ENCODE data around the gene ERG.

ERG gene, protein sequence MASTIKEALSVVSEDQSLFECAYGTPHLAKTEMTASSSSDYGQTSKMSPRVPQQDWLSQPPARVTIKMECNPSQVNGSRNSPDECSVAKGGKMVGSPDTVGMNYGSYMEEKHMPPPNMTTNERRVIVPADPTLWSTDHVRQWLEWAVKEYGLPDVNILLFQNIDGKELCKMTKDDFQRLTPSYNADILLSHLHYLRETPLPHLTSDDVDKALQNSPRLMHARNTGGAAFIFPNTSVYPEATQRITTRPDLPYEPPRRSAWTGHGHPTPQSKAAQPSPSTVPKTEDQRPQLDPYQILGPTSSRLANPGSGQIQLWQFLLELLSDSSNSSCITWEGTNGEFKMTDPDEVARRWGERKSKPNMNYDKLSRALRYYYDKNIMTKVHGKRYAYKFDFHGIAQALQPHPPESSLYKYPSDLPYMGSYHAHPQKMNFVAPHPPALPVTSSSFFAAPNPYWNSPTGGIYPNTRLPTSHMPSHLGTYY

DNA sequence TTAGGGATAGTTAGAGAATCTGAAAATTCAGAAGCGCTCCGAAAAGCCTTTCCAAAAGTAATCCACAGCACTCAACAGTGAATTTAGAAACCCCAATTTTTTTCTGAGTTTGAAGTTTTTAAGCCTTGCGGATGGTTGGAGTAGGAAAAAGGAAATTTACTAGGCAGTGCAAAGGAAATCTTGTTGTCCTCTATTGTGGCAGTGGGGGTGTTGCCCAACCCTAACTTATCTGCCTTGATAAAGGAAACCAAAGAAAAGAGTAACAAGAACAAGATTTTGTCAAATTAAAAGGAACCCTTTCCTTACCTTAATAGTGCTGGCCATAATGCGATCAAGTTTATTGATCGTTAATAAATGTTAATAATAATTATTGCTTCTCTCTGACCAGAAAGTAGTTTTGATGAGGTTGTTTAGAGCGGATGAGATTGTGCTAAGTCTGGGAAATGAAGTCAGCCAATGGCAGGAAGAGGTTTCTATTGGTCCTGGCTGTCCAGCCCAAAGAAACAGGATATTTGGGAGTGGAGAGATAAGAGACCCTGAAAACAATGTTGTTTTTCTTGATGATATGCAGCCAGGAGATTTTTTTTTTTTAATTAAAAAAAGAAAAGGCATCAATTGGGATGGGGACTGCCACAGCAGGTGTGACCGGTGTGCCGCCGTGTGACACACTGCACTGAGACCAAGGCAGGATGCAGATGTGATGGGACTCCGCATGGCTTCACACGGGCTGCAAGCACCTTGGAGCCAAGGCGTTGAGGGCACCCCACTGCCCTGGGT, at the start of gene ERG:
Gene ERG (minus strand): TSS at position 421 of the 777 bp plus-strand sequence. CDS start 97 bp downstream, at position 324.
- no peak for DNase-seq

DNA sequence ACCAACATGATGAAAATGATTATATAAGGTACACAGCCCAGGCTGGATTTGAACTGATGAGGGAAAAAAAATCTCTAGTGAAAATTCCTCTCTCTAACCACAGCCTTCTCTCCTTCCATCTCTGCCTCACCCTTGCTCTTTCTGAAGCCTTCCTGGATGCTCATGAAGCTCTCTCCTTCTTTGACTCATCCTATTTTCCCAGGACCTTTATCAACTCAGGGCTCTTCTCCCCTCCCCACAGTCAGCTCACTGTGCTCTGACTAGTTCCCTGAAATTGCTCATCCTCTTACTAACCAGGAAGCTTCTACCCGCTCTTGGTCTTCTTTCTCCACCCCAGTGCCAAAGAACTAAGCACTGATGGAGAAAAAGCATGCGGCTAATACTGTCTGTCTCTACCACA, 46.4 kb upstream of the ERG start:
- DNase-seq: peak; percentile 5 to 19 (median 17)

DNA sequence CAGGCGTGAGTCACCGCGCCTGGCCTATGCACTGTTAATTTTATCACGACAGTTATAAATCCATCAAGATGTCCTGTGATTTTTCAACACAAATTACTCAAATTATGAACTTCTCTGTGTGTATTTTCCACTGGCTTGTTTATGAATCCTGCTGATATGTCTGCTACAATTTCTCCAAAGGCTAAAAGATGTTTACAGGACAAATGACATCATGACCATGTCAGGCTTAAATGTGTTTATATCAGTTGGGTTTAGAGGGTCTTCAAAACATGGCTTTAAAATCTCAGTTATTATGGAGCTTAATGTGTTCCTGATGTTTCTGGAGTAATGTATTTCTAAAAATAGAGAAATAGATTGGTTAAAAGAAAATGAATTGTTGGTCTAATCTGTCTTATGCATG, 44.0 kb upstream of the ERG start:
- DNase-seq: no peak

DNA sequence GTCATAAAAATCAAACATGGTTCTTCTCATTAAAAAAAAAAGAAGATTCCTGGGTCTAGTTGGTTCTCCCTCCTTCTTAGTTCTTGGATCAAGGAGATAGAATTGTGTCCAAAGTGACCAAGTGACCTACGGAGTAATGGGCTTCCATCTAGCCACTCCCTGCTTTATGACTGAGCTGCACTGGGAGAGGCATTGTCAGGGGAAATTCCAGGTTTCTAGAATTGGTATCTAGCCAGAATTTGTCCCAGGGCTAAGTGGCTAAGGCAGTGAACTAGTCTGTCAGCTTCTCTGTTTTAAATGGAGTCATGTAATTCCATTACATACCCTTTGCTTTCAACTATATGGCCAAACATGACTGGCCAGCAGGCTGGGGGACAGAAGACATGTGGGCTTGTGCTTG, 40.1 kb upstream of the ERG start:
- DNase-seq: peak; percentile 20 to 52 (median 31)

DNA sequence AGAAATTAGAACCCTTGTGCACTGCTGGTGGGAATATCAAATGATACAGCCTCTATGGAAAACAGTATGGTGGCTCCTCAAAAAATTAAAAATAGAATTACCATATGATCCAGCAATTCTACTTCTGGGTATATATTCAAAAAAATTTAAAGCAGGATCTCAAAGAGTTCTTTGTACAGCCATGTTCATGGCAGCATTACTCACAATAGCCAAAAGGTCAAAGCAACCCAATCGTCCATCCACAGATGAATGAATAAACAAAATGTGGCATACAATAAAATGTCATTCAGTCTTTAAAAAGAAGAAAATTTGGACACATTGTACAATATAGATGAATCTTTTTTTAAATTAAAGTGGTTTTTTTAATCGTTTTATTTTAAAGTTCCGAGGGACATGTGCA, 36.3 kb upstream of the ERG start:
- no peak for DNase-seq

DNA sequence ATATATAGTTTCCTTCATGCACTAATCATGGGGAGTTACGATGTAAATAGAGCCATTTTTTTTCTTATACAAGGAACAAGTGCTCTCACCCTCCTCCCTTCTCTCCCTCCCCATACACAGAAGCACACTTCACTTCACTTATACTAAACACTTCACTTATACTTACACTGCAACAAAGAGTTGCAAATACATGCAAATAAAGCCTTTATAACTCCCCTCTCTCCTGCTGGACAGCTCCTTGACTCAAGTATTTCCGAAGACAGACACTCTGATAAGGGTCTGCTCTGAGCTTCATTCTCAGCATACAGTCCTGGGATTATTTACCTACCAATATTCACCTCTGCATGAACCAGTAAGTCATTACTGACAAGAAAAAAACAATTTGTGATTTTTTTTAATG, 35.6 kb upstream of the ERG start:
- no peak for DNase-seq

DNA sequence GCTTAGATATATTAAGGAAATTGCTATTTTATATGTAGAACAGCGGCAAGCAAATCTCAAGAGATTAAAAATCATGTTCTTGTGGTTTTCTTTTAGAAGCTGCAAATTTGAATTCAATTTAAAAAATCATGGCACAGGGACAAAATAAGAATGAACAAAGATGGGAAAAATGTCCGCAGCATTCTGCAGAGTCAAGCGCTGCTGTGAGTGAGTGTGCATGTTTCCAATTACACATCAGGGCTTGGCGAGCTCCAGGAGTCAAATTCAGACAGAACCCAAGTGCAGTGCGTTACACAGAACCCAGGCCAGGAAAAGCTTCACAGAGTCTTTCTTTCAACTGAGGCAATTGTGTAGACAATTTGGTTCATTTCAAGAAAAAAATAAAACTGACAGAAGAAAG, 33.3 kb upstream of the ERG start:
- no peak for DNase-seq

DNA sequence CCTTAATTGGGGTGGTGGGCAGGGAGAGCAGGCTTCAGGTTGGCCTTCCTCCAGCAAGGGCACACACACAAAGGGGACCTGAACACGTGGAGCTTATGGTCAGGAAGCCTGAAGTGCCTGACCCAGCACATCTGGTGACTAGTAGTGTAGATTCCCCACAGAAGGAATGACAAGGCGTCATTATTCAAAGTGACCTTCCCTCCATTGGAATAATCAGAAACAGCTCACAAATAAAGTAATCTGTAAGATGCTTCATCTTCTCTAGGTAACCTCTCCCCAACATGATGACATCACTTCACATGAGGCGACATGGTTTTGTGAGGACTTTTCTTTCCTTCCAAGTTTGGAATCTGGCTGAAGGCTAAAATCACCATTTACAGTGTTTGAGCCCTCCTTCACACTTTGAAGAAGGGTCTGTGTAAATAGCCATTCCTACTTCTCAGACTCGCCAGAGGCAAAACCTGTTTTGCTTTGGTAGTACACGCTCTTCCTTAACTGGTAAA, 32.8 kb upstream of the ERG start:
- DNase-seq: no peak

DNA sequence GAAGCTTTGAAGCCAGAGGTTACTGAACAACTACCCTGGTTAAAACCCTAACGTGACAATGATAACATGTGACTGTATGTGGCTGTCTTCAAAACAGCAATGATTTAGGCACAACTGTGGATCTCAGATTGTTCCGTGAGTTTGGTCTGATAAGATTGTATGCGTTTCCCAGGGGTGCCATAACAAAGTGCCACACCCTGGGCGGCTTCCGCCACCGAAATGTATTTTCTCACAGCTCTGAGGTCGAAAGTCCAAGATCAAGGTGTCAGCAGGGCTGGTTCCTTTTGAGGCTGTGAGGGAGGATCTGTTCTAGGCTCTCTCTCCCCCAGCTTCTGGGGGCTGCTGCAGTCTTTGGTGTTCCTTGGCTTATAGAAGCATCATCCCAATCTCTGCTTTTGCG, 29.5 kb upstream of the ERG start:
- DNase-seq: no peak

DNA sequence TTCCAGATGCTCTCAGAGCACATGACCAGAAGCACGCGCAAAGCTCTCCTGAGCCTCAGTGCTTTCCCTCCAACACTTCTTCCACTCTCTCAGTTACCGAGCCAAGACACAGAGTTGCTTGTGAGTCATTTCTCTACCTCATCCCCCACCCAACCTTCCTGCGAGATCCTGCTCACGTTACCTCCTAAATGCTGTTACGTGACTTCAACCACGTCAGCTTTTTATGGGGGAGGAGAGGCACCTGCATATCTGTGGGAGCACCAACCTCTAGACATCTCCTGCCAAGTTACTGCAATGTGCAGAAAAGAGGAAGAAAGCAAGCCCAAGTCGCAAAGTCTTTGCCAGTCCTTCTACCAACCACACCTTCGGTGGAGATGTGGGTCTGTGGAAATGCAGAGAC, 27.2 kb upstream of the ERG start:
- DNase-seq: no peak

DNA sequence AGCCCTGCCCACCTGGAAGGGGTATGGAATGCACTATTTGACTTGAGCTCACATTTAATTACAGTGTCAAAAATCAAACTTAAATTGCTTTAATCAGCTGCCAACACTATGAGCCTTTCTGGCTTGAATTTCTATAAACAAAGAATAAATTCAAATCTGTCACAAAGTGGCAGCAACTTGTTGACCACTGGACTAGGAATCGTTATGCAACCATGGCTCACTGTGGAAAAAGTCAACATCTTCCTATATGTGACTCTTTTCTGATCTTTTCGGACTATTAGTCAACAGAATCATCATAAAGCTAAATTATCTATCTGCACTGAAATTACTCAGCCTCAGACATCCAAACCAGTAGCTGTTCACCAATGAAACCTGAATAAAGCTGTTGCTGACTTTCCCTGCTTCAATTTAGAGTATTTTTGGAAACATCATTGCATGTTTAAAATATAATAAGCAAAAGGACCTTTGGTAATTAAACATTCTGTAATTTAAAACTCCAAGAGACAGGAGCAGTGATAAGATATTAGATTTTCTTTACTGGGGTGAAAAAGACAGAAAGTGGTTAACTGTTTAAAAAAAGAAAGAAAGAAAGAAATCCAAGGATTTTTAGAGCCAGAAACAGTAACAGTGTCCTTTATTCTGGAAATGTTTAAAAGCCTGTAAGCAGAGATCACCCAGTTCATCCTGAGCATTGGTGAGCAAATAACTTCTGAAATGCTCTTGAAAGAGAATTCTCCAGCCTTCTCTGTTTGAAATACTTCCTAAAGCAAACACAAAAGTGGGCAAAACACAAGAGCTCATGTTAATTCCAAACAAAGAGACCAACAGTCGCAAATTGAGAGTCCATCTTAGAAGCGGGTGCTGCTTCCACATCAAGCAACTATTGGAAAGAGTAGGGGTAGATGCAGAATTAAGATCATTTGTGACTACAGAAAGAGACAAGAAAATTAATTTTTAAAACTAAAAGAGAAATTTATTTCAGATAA, 26.2 kb upstream of the ERG start:
- DNase-seq: no peak

DNA sequence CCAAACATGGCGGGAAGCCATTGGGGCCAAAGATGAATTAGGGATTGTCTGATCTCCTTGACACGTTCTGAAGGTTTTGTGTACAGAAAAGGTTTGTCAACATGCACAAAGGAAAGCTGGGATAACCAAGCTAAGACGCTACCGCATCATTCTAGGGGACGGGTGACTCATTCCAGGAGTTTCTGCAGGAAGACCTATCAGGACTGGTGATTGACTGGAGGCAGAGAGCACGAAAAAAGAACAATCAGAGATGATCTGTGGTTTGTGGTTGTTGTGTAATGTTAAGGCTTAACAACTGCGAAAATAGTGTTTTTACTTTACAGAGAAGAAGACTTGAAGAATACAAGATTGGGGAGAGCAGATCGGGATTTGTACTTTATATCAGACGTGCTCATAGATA, 22.2 kb upstream of the ERG start:
- DNase-seq: no peak

DNA sequence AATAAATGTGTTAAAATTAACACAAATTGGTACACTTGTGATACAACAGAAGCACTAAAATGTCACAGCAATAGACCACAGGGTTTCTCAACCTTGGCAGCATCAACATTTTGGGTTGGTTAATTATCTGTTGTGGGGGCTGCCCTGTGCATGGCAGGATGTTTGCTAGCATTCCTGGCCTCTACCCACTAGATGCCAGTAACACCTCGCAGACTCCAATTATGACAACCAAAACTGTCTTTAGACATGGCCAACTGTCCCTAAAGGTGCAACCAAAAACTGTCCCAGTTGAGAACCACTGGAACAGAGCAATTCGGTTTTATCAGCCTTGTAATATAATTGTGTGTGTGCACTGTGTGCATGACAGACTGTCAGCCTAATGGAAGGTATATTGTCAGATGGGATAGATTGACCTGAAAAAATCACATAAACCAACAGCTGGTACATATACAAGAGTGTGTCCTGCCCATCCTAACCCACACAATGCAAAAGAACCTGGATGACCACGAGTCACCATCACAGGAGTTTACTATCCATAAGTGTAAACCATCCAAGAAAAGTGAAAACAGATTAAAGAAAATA, 13.5 kb upstream of the ERG start:
- DNase-seq: no peak

DNA sequence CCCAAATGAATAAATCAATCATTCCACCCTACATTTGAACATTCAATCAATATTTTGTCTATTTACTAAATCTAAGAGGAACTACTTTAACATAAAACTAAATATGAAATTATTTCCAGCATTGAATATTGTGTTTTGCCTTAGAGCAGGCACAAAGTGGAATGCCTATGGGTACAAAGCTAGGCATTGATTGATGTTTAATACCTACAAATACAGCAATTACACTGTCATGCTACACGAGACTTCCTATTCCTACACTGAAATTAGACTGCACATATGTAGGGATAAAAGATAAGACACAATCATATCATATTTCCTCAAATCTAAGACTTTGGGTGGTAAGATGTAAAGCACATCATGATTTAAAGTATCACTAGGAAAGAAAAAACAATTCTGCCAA, 12.9 kb upstream of the ERG start:
- no peak for DNase-seq

DNA sequence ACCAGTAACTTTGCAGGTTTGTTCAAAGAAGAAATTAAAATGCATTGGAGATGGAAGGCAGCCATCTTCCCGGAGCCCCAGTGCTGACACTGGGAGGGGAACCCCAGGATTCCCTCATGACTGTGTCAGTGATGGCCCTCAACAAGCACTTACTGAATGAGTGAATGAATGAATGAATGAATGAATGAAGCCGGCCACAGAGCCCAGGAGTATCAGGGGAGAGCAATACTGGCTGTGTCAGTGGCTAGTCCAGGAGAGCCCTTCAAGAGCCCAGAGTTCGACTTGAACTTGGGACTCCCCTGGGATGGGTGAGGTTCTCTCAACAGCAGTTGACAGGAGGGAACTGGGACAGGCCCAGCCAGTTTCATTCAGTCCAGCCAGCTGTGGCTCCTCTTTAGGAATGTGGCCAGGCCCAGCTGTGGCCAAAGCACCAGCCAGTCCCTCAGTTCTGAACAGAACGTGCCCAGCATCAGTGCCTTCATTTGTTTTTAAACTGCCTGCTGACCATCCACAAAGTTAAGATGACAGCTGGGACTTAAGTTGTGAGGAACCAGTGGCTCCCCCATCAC, 9.2 kb upstream of the ERG start:
- DNase-seq: peak in 1 of 3 donors; percentile 20

DNA sequence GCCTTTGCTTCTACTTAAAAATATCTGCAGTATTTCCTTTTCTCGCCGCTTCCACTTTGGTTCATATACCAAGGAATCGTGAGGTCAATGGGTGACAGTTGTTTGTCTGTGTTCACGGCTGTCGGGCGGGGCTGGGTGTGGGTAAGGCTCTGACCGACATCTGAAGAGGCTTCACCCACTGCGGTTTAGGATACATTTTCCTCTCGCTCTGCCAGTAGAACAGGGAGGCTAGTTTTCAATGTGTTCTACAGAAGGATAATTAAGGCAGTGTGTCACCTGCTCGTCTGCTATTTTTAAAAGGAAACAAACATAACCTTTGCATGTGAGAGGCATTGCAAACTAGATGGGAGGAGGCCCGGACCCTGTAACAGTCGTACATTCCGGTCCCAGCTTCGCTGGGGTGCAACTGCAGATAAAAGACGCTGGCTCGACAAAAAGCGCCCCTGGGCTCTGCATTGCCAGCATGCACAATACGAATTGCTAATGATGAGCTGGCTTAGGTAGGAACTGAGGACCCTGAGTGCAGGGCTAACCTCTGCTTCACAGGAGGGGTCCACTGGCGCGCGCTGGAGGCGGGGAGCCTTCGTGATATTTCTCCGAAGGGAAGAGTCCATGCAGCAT, 8.5 kb upstream of the ERG start:
- peak; percentile 38 to 48 (median 46) for DNase-seq

DNA sequence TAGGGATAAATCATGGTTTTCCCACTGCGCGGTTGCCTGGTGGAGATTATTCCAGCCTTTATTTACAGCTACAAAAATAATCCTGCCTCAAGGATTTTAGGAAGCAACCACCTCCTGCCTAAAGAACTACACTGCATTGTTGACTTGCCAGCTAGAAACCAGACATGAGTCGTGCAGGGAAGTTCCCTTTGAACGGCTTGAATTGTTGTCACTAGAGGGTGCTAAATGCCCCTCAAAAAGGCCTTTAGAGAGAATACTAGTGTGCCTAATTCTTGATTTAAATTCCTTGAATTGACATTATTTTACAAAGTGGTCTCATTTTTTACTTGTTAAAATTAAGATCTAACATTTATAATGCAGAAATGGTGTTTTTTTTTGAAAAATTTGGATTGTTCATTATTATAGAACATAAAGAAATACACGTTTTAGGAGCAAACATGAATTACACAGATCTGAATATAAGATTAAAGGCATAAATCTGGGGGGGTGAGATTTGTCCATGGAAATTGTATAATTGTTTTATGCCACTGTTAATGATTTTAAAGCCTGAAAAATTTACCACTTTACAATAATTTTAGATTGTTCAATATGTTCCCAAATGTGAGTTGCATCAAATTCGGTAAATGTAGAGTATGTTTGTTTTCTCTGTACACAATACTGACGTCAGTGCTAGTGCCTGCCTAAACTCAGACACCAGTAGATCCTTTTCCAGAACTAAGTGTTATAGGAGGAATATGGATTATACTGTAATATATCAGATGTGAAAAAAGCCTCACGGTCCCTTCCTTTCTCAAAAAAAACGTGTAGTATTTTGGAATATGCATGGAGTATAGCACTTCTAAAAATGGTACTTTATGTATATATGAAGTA, 7.6 kb upstream of the ERG start:
- DNase-seq: peak; percentile 80 to 89 (median 88)

DNA sequence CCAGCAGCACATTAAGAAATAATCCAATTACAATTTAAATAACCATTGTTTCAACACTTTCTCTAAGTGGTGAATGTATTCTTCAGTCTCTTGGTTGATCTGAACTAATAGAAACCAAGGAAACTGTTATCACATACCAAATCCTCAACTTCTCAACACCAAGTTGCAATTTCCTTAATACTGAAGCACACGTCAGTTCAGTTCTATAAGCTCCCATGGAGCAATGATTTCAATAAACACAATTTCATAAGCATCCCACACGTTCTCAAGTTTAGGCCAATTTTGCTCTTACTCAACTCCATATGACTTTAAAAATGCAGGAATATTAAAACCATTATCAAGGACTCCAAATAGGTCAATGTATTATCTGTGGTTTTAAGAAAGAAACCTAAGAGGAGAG, 5.8 kb upstream of the ERG start:
- DNase-seq: peak in 1 of 3 donors; percentile 29

DNA sequence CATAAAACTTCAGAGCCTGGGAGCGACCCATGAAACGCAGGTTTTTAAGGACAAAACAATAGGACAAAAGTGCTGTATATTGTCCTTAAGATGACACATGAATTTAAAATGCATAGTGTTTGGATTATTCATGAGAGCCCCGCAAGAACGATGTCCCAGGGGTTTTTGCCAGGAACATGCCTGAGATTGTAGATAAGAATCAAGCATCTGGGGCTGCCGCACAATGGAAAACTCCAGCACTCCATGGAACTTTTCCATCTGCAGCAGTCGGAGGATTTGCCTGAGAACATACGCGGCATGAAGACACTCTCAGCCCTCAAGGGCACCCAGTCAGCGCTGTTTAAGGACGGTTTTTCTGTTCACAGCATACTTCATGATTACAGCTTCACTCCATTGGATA, 5.3 kb upstream of the ERG start:
- no peak for DNase-seq

DNA sequence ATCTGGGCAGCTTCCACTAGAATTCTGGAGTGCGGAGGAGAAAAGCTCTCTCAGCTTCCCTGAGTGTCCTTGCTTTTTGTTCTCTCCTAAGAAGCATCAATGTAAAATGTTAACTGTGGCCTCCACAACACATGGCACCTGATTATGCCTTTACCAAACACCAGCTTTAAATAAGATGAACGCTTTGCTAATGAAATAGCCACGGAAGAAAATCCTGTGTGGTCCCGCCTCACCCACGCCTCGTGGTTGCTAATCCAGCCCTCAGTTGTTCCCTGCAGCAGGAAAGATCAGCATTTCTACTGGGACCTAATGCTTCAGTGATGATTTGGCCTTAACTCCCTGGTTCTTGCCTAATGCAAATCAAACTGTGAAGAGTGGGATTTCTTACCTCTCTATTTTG, 1.8 kb upstream of the ERG start:
- DNase-seq: no peak
